ENCODE measurements around the gene WNT1. TPM values are rescaled to one million over a fixed set of nuclear protein-coding genes. Genes with fewer than 3 reads are reported as not detected.

WNT1 gene
- total RNA-seq, 1 donor from 2014 or later, result not detected

- H3K27ac ChIP-seq, result no peak overlapping the region
- H3K27me3 ChIP-seq, result no peaks in the 10 kb centered on the region
- TF ChIP-seq CTCF (IDR thresholded peaks at IDR 0.05) (no peak), POLR2A (IDR thresholded peaks at IDR 0.05) (no peak), POLR2AphosphoS5 (IDR thresholded peaks at IDR 0.05; ENCODE audit: insufficient read depth in 1 of 2, low read depth in 1 of 2) (no peak)
- H3K36me3 ChIP-seq, result peaks cover 0 to 73% of the 10 kb centered on the region in 2 donors
- no peaks in the 10 kb centered on the region for H3K4me1 ChIP-seq
- DNase-seq (ENCODE audit: extremely low spot score in 2 of 2), result no peak
- intact Hi-C loops (cut with DNase I), result no loop called here
- H3K9me3 ChIP-seq, result no peaks in the 10 kb centered on the region
- H3K4me3 ChIP-seq, result no peak overlapping the region
Observed at GRCh38 chr12:49023812-49024211, 45.7 kb downstream of the WNT1 start.

GRCh38 chr12:49024543-49024942 is 46.4 kb downstream of the WNT1 start:
- DNase-seq (ENCODE audit: extremely low spot score in 2 of 2), result no peak
- Histone ChIP-seq H3K4me3 (no peak overlapping the region), H3K9me3 (no peaks in the 10 kb centered on the region), H3K27me3 (no peaks in the 10 kb centered on the region), H3K27ac (no peak overlapping the region), H3K36me3 (peaks cover 0 to 77% of the 10 kb centered on the region in 2 donors), H3K4me1 (no peaks in the 10 kb centered on the region)
- no peak for TF ChIP-seq POLR2A (IDR thresholded peaks at IDR 0.05)
- no peak for TF ChIP-seq CTCF (IDR thresholded peaks at IDR 0.05)
- no peak for TF ChIP-seq POLR2AphosphoS5 (IDR thresholded peaks at IDR 0.05; ENCODE audit: insufficient read depth in 1 of 2, low read depth in 1 of 2)
- intact Hi-C loops (cut with DNase I), result no loop called here

GRCh38 chr12:49025463-49025862 is 47.3 kb downstream of the WNT1 start:
- no peak overlapping the region for H3K27ac ChIP-seq
- TF ChIP-seq POLR2AphosphoS5 (IDR thresholded peaks at IDR 0.05; ENCODE audit: insufficient read depth in 1 of 2, low read depth in 1 of 2) (no peak), CTCF (IDR thresholded peaks at IDR 0.05) (no peak), POLR2A (IDR thresholded peaks at IDR 0.05) (no peak)
- H3K27me3 ChIP-seq, result no peaks in the 10 kb centered on the region
- H3K36me3 ChIP-seq, result peaks cover 0 to 77% of the 10 kb centered on the region in 2 donors
- intact Hi-C loops (cut with DNase I), result no loop called here
- no peaks in the 10 kb centered on the region for H3K9me3 ChIP-seq
- H3K4me1 ChIP-seq, result no peaks in the 10 kb centered on the region
- H3K4me3 ChIP-seq, result no peak overlapping the region
- DNase-seq (ENCODE audit: extremely low spot score in 2 of 2), result no peak

GRCh38 chr12:49026101-49026500 is 48.0 kb downstream of the WNT1 start:
- Histone ChIP-seq H3K9me3 (no peaks in the 10 kb centered on the region), H3K36me3 (peaks cover 0 to 76% of the 10 kb centered on the region in 2 donors), H3K27ac (no peak overlapping the region), H3K4me1 (no peaks in the 10 kb centered on the region), H3K27me3 (no peaks in the 10 kb centered on the region), H3K4me3 (no peak overlapping the region)
- no peak for DNase-seq (ENCODE audit: extremely low spot score in 2 of 2)
- intact Hi-C loops (cut with DNase I), result no loop called here
- TF ChIP-seq POLR2A (IDR thresholded peaks at IDR 0.05) (no peak), POLR2AphosphoS5 (IDR thresholded peaks at IDR 0.05; ENCODE audit: insufficient read depth in 1 of 2, low read depth in 1 of 2) (peak in 1 of 2 donors; percentile 28)

- Histone ChIP-seq H3K4me3 (no peak overlapping the region), H3K36me3 (peaks cover 0 to 76% of the 10 kb centered on the region in 2 donors)
Observed at GRCh38 chr12:49026678-49027480, 48.8 kb downstream of the WNT1 start.

More at GRCh38 chr12:49026678-49027480, 48.8 kb downstream of the WNT1 start:
- no peaks in the 10 kb centered on the region for H3K27me3 ChIP-seq
- TF ChIP-seq POLR2A (IDR thresholded peaks at IDR 0.05), result no peak
- TF ChIP-seq POLR2AphosphoS5 (IDR thresholded peaks at IDR 0.05; ENCODE audit: insufficient read depth in 1 of 2, low read depth in 1 of 2), result peak in 1 of 2 donors; percentile 21
- H3K27ac ChIP-seq, result no peak overlapping the region
- intact Hi-C loops (cut with DNase I), result no loop called here
- no peaks in the 10 kb centered on the region for H3K9me3 ChIP-seq
- no peak for DNase-seq (ENCODE audit: extremely low spot score in 2 of 2)
- H3K4me1 ChIP-seq, result no peaks in the 10 kb centered on the region
